HG03457 (cell line): ENCODE data around the gene MACROH2A1.
"Not testable (repeated sequence)": the region's sequence is repeated elsewhere in the genome, so short reads cannot be mapped to it uniquely, and the experiment has no call there.

ENCODE experiments used
- ATAC-seq: cut with Tn5 transposase; IDR thresholded peaks from one replicate; pipeline ENCODE4 v1.9.1; 2021; ENCODE audit warnings: moderate number of reproducible peaks; ENCODE audit not compliant: unreplicated experiment

MACROH2A1 gene

DNA sequence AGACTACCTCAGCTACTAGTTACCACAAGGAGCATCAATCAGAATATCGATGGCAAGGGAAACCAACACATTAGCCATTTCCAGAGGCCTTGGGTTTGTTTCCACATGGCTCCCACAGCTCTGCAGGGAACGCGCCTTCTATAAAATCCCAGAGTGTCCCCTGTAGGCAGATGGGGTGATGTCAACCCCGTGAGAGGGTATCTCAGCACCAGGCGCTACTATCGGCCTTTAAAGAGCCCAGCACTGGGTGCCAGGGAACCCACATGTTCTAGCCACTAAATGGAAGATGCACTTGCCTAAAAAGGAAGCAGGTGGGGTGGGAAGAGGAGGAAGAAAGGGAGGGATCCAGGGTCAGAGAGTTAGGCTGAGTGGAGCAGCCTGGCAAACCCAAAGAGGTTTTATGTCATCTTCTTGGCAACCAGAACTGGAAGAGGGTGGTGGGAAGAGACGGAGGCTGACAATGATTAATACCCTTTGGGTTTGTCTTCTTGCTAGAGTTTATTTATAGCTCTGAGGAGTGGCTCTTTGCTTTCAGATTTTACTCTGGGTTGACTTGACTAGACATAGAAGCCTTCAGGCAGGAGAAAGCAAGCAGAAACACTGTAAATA is 19.9 kb downstream of the MACROH2A1 start:
- ATAC-seq, result no peak

DNA sequence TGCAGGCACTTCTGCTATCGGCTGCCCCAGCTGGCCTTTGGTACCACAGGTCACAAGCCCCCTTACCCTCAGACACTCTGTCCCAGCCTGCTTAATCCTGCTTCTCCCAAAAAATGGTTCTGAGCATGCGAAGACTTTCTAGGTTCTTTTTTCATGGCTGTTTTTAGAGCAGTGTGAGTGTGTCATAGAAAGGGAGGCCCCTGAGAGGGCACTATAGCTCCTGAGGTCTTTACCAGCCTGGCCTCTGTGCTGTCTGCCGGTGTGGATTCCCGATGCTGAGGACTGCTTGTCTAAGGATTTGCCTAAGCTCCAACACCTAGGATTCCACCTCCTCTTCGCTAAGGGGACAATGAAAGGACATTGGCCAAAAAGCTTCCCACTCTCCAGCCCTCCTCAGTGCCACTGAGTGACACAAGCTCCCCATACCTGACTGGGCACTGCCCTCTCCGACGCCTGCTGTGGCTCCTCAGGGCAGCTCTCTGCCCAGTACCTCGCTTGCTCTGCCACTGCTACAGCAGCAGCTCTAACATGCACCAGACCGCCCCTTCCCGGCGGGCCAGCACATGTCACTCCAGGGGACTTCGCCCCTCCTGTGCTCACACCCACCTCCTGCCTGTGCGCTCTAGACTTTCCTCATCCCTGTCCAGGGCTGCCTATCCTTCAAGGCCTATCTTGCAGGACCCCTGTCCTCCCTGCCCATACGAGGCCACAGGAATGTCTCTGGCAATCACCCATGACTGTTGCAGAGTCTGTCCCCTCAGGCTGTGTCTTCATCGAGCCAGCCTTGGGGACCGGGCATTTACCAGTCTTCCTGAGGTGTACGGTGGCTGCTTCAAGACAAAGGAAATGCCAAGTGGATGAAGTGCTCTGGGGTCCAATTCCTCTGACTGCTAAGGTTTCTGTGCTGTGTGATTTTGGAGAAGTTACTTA is 21.0 kb downstream of the MACROH2A1 start:
- ATAC-seq, result no peak

- peak; percentile 62 for ATAC-seq
These were observed 21.9 kb downstream of the MACROH2A1 start for GRCh38 chr5:135376961-135377624.

GRCh38 chr5:135375040-135375793 is 23.8 kb downstream of the MACROH2A1 start:
- ATAC-seq, result no peak

DNA sequence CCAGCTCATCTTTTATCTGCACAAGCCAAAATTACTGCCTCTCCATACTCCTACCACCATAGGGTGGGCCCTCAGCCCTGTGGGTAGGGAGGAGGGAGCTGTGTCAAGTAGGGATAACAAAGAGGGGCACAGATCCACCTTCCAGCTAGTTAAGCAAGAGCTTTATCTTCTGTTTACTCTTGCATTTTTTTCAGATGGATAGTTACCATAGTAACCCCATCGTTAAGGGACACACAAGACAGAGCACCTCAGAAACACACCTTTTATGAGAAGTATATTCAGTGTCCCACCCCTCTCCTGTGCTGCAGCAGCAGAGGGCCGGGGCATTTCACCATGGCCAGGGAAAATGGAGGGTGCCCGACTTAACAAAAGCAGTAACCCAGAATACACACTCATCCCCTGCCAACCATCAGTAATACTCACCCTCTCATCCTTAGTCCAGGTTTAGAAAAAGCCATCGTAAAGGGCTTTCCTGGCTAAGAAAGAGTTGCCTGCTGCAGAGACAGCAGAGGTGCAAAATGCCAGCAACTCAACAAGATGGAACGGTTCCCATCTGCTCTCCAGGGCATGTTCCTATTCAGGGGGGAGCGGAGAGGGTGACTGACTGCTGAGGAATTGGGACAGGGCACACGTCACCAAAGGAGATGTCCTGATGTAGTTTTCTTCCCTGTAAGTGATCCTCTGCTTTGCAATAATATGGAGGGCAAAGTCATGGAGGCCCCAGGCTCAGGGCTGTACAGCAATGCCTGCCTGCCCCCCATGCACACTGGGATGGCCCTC is 25.1 kb downstream of the MACROH2A1 start:
- ATAC-seq, result no peak

DNA sequence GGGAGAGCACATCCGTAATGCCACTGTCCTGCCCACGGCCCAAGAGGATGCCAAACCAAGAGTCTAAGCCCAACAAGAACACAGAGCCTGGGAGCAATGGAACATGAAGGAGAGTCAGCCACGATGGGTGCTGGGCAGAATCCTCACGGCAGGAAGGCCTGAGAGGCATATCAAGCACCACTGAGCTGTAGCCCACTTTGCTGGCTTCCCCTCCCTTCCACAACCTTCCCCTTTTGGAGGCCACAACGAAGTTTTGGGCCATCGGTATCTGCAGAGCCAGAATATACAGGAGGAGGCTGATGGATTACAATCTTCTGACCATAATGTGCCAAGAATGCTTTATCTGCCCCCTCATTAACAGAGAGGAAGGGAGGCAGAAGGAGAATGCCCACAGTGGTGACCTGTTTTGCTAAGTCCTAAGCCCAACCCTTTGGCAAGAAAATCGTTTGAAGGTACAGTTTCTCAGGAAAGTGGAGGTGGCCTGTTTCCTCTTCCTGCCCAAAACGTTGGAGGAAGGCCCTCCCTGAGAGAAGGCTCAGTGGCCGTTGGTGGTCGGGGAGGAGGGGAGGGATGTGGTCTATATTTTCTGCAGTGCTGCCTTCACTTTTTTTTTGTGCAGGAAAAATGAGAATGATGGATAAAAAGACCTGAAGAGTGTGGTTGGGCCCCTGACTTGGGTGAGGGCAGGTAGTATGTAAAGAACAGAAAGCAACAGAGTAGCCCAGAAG is 26.2 kb downstream of the MACROH2A1 start:
- ATAC-seq, result no peak

DNA sequence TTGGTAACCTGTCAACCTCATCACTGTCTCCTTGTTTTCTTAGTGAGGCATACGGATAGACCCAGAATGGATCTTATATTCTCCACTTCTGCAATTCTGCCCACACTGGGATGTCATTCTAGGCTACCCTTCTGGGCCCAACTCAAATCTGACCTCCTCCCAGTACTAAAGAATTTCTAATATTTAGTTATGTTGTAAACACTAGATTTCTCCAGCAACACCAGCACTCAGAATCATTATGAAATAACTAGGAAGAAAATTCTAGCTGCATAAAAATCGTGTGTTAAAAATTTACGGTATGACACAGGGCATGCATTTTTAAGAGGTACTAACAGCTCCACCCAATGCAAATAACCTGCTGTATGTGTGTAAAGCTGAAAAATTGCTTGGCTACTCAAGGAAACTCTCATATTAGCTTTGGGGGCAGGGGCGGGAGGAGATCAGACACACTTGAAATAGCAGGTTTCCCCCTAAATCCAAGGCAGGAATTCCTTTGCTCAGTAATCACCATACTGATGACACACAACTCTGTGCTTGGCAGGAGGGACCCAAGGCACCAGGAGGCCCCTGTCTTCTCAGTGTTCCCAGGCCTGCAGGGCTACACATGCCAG is 27.3 kb downstream of the MACROH2A1 start:
- no peak for ATAC-seq

- ATAC-seq, result no peak
These were observed 29.1 kb downstream of the MACROH2A1 start for GRCh38 chr5:135369952-135370351.

- ATAC-seq, result no peak
These were observed 31.5 kb downstream of the MACROH2A1 start for GRCh38 chr5:135367554-135367953.

DNA sequence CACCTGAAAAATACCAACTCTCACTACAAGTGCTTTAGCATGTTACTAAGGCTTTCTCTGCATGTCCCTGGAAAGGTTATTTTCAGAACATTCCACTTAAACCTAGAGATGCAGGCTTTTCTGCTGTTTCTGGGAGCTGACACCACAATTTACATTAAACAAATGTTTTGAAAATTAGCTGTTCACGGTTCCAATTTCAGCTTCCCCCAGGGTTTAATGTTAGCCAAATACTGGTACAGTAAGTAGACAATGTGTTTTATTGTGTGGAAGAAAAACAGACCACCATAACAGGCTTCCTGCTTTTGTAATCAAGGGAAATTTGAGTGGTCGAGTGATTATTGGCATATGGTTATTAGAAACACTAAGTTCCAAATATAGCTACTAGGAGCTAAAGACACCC is 32.0 kb downstream of the MACROH2A1 start:
- no peak for ATAC-seq

DNA sequence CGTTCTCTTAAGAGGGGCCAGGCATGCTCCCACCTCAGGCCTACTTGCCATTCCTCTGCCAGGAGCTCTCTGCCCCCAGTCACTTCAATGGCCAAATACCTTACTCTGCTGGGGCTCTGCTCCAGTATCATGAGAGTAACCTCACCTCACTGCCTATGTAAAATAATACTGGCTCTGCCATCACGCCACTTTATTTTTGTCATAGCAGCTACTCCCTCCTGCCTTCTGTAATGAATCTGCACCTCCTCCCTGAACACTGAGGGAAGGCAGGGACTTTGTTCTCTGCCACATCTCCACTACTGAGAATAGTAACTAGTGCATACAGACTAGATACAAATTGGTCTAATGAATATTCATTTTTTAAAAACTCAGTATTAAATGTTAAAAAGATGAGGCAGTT is 33.8 kb downstream of the MACROH2A1 start:
- ATAC-seq, result no peak

- ATAC-seq, result no peak
These were observed 34.4 kb downstream of the MACROH2A1 start for GRCh38 chr5:135364421-135365262.

DNA sequence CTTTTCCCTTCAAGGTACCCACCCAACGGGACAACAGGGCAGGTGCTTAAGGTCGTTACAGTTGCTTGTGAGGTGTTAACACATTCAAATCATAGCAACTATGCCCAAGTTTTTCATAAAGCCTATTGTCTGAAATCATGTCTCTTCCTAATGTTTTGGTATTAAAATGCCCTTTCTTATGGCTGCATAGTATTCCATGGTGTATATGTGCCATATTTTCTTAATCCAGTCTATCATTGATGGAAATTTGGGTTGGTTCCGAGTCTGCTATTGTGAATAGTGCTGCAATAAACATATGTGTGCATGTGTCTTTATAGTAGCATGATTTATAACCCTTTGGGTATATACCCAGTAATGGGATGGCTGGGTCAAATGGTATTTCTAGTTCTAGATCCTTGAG is 35.7 kb downstream of the MACROH2A1 start:
- ATAC-seq, result not testable (repeated sequence)

GRCh38 chr5:135362102-135362501 is 36.9 kb downstream of the MACROH2A1 start:
- no peak for ATAC-seq

- no peak for ATAC-seq
These were observed 38.5 kb downstream of the MACROH2A1 start for GRCh38 chr5:135360278-135361274.

- ATAC-seq, result no peak
These were observed 39.5 kb downstream of the MACROH2A1 start for GRCh38 chr5:135359374-135360165.
